GM21360 (cell line): ENCODE data around the gene BCAR1.
"Not testable (repeated sequence)": the region's sequence is repeated elsewhere in the genome, so short reads cannot be mapped to it uniquely, and the experiment has no call there.

Experiments used
- ATAC-seq: cut with Tn5 transposase; IDR thresholded peaks from one replicate; pipeline ENCODE4 v1.9.1; 2021; ENCODE audit warnings: mild to moderate bottlenecking, moderate library complexity; ENCODE audit not compliant: unreplicated experiment

BCAR1 gene

DNA sequence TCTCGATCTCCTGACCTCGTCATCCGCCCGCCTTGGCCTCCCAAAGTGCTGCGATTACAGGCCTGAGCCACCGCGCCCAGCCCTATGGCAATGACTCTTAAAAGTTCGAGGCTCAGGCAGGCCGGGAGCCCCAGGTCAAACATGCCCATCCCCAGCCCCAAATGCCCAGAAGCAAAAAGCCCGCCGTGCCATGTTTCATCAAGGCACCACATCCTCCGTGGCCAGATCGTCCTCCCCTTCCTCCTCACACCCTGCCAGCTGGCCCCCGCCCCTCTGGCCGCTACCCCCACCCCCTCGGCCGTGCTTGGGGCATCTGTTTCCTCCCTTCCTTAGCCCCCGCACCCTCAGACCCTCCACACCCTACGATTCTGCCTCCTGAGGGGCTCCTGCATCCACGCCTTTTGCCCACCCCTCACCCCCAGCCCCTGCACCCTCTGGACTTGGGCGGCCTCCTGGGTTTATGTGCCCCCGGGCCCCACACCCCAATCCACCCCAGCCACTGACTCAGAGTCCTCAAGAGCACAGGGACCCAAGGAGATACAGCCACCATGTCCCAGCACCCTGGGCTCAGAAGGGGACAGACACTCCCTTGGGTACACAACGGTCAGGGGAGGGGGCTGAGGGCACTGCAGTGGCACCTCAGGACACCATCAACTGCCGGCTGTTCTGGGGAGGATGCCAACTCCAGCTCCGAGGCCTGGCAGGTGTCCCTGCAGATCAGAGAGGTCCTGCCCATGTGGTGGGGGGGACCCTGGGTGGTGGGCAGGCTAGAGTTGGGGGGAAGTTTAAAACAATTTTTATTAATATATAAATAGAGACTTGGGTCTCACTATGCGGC lies 25.5 kb downstream of the BCAR1 start:
- no peak for ATAC-seq

DNA sequence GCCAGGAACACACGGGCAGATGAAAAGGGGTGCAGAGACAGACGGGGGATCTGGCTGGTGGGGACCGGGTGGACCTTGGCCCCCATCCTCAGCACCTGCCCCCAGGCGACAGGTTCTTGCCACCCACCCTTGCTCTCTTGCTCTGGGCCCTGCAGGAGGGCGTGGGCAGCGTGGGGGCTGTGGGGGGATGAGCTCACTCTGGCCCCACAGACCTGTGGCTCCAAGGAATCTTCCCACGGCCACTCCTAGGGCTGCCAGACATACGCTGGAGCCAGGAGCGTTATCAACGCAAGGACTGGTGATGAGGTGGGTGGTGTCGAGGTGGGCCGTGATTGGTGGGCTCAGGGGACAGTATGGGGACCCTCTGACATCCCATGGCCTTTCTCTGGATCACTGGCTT lies 26.3 kb downstream of the BCAR1 start:
- ATAC-seq = no peak

DNA sequence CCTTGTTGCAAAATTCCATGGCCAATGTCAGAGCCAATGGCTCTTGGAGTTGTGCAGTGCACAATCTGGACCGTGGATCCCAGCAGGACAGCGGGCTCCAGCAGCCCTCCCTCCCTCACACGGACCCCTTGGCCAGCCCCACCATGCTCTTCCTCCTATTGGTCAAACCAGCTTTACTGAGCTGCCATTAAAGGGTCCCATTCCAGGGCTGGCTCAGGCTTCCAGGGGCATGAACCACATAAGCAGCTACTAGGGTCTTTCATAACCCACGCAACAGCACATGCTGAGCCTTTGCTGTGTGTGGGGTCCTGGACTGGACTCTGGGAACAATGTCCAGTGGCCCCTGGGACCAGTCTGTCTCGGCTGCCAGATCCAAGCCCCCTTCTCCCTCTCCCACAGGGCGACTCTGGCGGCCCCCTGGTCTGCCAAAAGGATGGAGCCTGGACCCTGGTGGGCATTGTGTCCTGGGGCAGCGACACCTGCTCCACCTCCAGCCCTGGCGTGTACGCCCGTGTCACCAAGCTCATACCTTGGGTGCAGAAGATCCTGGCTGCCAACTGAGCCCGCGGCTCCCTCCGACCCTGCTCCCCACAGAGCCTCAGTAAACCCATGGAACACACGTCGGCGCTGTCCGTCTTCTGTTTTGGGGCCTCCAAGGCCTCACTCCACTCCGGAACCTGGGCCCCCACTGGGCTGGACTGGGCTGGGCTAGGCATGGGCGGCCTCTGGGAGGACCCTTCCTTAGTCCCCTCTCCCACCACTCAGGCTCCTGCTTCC lies 26.9 kb downstream of the BCAR1 start:
- no peak for ATAC-seq

DNA sequence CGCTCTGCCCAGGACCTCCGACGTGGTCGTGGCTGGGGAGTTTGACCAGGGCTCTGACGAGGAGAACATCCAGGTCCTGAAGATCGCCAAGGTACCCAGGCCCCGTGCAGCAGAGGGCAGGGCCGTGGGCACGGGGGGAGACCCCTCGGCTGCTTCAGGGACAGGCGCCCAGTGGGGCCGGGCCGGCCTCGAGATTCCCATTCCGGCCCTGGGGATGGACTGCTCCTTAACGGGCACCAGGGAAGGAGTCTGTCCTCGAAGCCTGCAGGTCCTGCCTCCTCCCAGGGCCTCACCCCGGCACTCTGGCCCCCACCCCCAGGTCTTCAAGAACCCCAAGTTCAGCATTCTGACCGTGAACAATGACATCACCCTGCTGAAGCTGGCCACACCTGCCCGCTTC lies 28.3 kb downstream of the BCAR1 start:
- not testable (repeated sequence) for ATAC-seq

DNA sequence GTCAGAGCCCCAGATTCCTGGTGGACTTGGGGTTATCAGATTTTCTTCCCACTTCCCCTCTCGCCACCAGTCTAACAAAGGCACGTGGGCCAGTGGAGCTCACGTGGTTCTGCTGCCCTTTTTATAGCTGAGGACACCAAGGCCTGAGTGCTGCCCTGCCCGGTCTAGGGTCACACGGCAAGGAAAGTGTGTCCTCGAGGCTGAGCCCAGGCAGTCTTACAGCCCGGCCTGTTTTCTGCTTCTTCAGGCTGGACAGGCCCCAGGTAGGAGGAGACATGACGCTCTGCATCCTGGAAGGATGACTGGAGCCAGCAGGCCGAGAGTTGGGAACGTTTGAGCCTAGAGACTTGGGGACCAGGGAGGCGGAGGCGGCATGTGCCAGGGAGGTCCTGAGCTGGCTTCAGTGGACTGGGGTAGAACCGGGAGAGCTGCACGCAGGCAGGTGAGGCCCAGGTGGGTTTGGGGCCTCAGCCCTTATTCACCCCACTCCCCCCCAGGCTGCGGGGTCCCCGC lies 29.1 kb downstream of the BCAR1 start:
- ATAC-seq = no peak

DNA sequence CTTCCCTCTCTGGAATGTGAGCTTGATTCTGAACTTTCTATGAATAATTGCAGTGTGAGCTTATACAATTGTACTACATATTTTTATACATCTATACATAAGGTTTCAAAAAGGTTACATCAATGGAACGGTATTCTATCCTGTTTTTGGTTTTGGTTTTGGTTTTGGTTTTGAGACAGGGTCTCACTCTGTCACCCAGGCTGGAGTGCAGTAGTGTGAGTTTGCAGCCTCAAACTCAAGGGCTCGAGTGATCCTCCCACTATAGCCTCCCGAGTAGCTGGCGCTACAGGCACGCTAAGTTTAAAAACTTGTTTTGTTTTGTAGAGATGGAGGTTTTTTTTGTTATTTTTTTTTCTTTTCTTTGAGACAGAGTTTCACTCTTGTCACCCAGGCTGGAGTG lies 31.6 kb downstream of the BCAR1 start:
- ATAC-seq = peak; percentile 57

- no peak for ATAC-seq
Observed at GRCh38 chr16:75219088-75219487, 32.3 kb downstream of the BCAR1 start.

DNA sequence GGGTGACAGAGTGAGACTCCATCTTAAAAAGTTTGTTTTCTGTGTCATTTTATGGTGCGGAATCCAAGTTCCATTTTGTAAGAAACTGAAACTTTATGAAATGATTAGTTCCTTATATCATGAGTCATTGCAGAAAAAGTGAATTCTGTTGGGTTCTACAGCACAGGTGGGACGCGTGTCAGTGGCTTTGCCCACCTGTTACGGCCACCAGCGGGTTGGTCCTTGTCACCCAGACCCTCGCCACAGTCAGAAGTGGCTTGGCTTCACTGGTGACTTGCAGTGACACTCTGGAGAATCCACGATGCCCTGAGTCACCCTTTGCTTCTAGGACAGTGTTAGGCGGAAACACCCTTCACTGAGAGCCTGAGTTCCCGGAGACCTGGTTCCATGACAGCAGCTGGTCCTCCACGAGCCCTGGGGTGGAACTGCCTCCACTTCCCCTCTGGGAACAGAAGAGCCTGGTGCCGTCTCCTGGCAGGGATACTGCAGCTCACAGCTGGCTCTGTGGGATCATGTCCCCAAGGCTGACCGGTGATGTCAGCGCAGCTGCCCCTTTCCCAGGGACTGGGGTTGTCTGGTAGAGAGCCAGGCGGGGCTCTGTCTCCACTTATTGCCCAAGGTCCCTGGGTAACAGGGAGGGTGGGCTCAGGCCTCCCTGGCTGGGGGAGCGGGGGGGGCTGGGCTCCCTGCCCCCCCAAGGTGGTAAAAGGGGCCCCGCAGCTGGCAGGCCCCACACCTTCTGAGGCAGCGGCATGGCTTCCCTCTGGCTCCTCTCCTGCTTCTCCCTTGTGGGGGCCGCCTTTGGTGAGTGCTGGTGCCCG lies 33.0 kb downstream of the BCAR1 start, which contains the start of gene CTRB1:
Gene CTRB1, plus strand, starts transcription at position 733 of the 821 bp plus-strand sequence. Its CDS starts 20 bp downstream, at position 753.
- ATAC-seq = peak; percentile 48

GRCh38 chr16:75217389-75217851 lies 34.0 kb downstream of the BCAR1 start:
- ATAC-seq = no peak

DNA sequence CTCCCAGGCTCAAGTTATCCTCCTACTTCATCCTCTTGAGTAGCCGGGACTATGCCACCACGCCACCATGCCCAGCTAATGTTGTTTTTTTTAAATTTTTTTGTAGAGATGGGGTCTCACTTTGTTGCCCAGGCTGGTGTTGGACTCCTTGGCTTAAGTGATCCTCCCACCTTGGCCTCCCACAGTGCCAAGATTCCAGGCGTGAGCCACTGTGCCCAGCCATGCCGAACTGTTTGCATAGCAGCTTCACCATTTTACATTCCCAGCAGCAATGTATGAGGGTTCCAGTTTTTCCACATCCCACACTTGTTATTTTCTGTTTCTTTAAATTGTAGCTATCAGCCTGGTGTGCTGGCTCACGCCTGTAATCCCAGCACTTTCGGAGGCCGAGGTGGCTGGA lies 34.8 kb downstream of the BCAR1 start:
- no peak for ATAC-seq

- ATAC-seq = no peak
Observed at GRCh38 chr16:75216127-75216526, 35.3 kb downstream of the BCAR1 start.

DNA sequence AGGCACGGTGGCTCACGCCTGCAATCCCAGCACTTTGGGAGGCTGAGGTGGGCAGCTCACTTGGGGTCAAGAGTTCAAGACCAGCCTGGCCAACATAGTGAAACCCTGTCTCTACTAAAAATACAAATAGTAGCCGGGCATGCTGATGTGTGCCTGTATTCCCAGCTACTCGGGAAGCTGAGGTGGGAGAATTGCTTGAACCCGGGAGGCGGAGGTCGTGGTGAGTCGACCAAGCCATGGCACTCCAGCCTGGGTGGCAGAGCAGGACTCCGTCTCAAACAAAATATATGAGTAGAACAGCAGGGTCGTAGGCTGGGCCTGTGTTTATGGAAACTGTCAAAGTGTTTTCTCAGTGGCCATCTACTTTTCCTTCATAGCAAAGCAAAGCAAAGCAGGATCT lies 40.1 kb downstream of the BCAR1 start:
- ATAC-seq = not testable (repeated sequence)

- ATAC-seq = no peak
Observed at GRCh38 chr16:75209944-75210343, 41.5 kb downstream of the BCAR1 start.

- not testable (repeated sequence) for ATAC-seq
Observed at GRCh38 chr16:75209514-75209913, 41.9 kb downstream of the BCAR1 start.

DNA sequence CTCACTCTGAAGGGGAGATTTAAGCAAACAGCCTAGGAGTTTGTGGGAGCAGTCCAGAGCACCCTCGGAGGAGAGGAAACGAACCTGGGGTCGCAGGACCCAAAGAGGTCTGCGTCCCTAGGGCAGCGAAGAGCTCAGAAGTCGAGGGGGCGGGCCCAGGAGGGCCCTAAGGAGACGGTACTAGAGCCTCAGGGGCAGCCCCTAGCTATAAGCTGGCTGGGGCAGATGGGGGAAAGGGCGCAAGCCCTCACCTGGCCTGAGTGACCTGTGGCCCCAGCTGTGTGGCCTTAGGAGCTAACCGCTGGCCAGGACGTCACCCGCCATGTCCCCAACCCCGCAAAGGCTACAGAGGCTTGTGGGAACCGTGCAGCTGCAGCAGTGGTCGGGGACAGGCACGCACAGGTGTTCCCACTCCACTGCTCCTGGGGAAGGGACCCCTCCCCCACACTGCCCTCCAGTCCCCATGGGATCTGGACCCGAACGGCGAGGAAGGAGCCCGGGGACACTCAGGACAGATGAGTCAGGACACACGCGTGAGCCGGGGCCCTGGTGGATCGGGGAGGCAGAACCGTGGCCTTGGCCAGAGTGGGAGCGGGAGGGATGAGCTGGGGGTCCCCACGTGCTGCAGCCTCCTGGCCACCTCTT lies 42.4 kb downstream of the BCAR1 start:
- ATAC-seq = no peak

DNA sequence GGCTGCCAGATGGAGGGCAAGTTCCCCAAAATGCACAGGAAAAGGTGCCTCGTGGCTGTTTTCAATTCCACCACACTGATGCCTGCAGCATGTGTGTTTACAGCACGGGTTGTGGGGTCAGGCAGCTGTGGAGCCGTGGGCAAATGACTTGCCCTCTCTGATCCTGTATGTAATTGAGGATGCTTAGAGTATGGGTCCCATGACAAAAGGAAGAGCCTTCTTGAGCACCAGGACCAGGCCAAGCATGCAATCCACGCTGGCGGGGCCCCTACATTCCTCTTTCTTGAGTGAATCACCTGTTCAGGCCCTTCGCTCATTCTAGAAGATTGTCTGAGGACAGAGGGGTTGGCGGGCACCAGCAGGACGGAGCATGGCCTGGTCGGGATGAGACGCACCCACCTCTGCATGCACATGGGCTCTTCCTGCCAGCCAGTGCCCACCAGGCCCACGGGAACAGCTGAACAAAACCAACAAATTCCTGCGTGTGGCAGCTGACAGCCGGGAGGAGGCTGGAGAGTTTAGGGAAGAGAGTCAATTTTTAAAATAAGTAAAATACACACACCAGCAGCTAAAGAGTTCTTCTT lies 43.1 kb downstream of the BCAR1 start:
- ATAC-seq = no peak

GRCh38 chr16:75207831-75208230 lies 43.6 kb downstream of the BCAR1 start:
- no peak for ATAC-seq

- peak; percentile 49 for ATAC-seq
Observed at GRCh38 chr16:75206749-75207451, 44.5 kb downstream of the BCAR1 start, which contains the start of gene CTRB2. TSS of gene CTRB2 (minus strand) at chr16:75207161. CDS start at chr16:75207141, 20 bp downstream.
